PFSK-1 (cell line): ENCODE results near the gene MYO3A.

Source experiments
- POLR2AphosphoS5 ChIP-seq: IDR thresholded peaks from 2 replicates; pipeline ENCODE4 v1.6.1; 2012; ENCODE audit warnings: low read depth, mild to moderate bottlenecking, control low read depth, low read length, moderate library complexity
- SIN3A ChIP-seq: IDR thresholded peaks from 2 replicates; pipeline ENCODE4 v1.6.1; 2012; ENCODE audit warnings: mild to moderate bottlenecking, low read length, moderate library complexity, borderline replicate concordance; ENCODE audit not compliant: insufficient read depth
- TAF1 ChIP-seq: IDR thresholded peaks from 2 replicates; pipeline ENCODE4 v1.6.1; 2012; ENCODE audit warnings: low read length, control low read depth, borderline replicate concordance; ENCODE audit not compliant: insufficient read depth
- TF ChIP-seq, protein P1 (sequence below), 2 experiments: IDR thresholded peaks; 2 replicates each; pipeline versions ENCODE4 v1.6.1 to v1.8.0; 2011 to 2012; ENCODE audit warnings: low read depth in 2 of 2, low read length in 2 of 2, control low read depth in 1 of 2, inconsistent platforms in 1 of 2, mild to moderate bottlenecking in 1 of 2, moderate library complexity in 1 of 2; ENCODE audit not compliant: insufficient read depth in 1 of 2

DNA sequence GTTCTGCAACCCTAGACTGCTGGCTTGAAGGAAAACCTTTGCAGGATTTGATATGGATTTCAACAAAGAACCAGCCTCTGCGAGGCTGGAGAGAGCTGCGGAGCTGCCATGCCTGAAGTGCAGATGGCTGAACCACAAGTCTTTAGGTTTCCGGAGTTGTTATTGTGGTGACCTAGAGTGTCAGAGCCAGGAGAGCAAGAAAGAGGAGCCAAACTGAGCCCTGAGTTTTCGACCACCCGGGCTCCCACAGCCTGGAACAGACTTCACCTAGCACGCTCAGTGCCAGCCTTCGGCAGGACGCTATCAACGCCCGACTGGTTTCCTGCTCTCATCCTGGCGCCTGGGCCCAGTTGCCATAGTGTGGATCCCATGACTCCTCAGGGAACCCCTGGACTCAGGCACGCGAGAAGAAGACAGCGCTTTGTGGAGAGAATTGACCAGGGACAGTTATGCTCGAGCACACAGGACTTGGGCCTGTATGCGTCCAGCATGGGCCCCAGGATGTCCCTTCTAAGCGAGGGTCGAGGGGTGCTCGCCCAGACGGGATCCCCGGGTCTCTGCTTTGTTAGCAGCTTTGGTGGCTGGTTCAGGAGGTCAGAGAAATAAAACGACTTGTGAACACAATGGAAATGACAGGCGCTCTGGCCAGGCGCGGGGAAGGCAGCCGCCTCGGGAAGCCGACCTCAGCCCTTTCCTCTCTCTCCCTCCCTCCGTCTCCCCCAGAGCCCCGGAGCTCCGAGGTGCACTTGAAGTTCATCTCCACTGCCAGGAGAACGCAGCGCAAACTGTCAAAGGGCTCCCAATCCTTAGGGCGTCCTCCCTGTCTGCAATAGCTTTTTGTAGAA is 280.7 kb downstream of the MYO3A start:
- TF ChIP-seq SIN3A (no peak), TAF1 (no peak), POLR2AphosphoS5 (no peak)
- TF ChIP-seq, protein P1, sequence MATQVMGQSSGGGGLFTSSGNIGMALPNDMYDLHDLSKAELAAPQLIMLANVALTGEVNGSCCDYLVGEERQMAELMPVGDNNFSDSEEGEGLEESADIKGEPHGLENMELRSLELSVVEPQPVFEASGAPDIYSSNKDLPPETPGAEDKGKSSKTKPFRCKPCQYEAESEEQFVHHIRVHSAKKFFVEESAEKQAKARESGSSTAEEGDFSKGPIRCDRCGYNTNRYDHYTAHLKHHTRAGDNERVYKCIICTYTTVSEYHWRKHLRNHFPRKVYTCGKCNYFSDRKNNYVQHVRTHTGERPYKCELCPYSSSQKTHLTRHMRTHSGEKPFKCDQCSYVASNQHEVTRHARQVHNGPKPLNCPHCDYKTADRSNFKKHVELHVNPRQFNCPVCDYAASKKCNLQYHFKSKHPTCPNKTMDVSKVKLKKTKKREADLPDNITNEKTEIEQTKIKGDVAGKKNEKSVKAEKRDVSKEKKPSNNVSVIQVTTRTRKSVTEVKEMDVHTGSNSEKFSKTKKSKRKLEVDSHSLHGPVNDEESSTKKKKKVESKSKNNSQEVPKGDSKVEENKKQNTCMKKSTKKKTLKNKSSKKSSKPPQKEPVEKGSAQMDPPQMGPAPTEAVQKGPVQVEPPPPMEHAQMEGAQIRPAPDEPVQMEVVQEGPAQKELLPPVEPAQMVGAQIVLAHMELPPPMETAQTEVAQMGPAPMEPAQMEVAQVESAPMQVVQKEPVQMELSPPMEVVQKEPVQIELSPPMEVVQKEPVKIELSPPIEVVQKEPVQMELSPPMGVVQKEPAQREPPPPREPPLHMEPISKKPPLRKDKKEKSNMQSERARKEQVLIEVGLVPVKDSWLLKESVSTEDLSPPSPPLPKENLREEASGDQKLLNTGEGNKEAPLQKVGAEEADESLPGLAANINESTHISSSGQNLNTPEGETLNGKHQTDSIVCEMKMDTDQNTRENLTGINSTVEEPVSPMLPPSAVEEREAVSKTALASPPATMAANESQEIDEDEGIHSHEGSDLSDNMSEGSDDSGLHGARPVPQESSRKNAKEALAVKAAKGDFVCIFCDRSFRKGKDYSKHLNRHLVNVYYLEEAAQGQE (IDR thresholded peaks at IDR 0.05; ENCODE audit: insufficient read depth in 1 of 2, low read depth in 2 of 2, low read length in 2 of 2) = no peak
